ENCODE measurements around the gene NPY. TPM values are rescaled to one million over a fixed set of nuclear protein-coding genes. Genes with fewer than 3 reads are reported as not detected.

Gene NPY
- total RNA-seq, 1 donor from 2014 or later = 0.57 TPM

DNA sequence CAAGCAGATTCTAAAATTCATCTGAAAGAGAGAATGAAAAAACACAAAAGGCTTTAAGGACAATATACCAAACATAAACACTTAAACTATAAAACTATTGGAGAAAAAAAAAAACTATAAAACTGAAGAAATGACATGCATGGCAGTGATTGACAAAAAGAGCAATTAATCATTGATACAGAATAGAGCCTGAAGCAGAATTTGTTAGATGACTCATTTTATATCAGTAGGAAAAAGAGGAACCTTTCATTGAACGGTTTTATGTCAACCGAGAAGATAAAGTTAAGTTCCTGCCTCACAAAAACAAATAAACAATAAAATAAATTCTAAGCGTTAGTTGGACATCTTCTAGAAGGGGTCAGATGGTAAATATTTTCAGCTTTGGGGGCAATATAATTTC, 23.3 kb downstream of the NPY start:
- no peaks in the 10 kb centered on the region for H3K4me1 ChIP-seq (ENCODE audit: insufficient read depth, low read length)
- TF ChIP-seq EZH2 (IDR thresholded peaks at IDR 0.05; ENCODE audit: insufficient read depth, low read length) = no peak
- no peak for FAIRE-seq

DNA sequence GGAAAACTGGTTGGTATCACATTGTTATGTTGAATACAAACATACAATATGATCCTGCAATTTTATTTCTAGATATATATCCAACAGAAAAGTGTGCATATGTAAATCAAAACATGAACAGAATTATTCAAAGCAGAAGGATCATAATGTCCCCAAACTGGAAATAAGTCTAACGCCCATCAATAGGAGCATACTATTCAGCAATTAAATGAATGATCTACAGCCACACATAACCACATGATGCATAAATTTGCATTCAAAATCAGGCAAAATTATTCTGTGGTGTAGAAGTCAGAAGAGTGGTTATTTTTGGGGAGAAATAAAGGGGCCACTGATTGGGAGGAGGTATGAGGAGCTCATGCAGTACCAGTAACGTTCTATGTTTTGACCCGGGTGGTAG, 28.6 kb downstream of the NPY start:
- no peak for TF ChIP-seq EZH2 (IDR thresholded peaks at IDR 0.05; ENCODE audit: insufficient read depth, low read length)
- Histone ChIP-seq H3K36me3 (ENCODE audit: insufficient read depth, low read length) (no peaks in the 10 kb centered on the region), H3K4me3 (ENCODE audit: insufficient read depth, low read depth, low read length) (no peak overlapping the region), H3K79me2 (ENCODE audit: insufficient read depth, low read length) (no peaks in the 10 kb centered on the region), H4K20me1 (ENCODE audit: insufficient read depth, low read length) (no peaks in the 10 kb centered on the region), H3K9me3 (ENCODE audit: insufficient read depth, low read depth, low read length) (no peaks in the 10 kb centered on the region), H3K27ac (ENCODE audit: low read depth, low read length) (no peak overlapping the region), H3K4me1 (ENCODE audit: insufficient read depth, low read length) (no peaks in the 10 kb centered on the region), H2AFZ (ENCODE audit: low read depth, low read length) (no peak overlapping the region), H3K4me2 (ENCODE audit: low read length) (no peak overlapping the region), H3K9ac (ENCODE audit: low read length) (no peak overlapping the region), H3K27me3 (ENCODE audit: insufficient read depth, low read length) (no peaks in the 10 kb centered on the region)
- Mint-ChIP-seq H3K4me3 (ENCODE audit: unreplicated experiment) (no peak overlapping the region), H3K36me3 (ENCODE audit: low read depth, unreplicated experiment) (no peaks in the 10 kb centered on the region), H3K4me1 (ENCODE audit: low read depth, unreplicated experiment) (no peaks in the 10 kb centered on the region), H3K27me3 (ENCODE audit: low read depth, unreplicated experiment) (peaks cover 8% of the 10 kb centered on the region), H3K27ac (ENCODE audit: unreplicated experiment) (no peak overlapping the region), H3K9me3 (ENCODE audit: unreplicated experiment) (no peaks in the 10 kb centered on the region)
- DNase-seq (ENCODE audit: low read depth) (no peak), FAIRE-seq (no peak)

More for the DNA sequence above, 23.3 kb downstream of the NPY start:
- Histone ChIP-seq H2AFZ (ENCODE audit: low read depth, low read length) (no peak overlapping the region), H3K27ac (ENCODE audit: low read depth, low read length) (no peak overlapping the region), H3K27me3 (ENCODE audit: insufficient read depth, low read length) (no peaks in the 10 kb centered on the region), H4K20me1 (ENCODE audit: insufficient read depth, low read length) (no peaks in the 10 kb centered on the region), H3K9me3 (ENCODE audit: insufficient read depth, low read depth, low read length) (no peaks in the 10 kb centered on the region), H3K4me3 (ENCODE audit: insufficient read depth, low read depth, low read length) (no peak overlapping the region), H3K9ac (ENCODE audit: low read length) (no peak overlapping the region), H3K79me2 (ENCODE audit: insufficient read depth, low read length) (no peaks in the 10 kb centered on the region), H3K4me2 (ENCODE audit: low read length) (no peak overlapping the region), H3K36me3 (ENCODE audit: insufficient read depth, low read length) (no peaks in the 10 kb centered on the region)
- Mint-ChIP-seq H3K9me3 (ENCODE audit: unreplicated experiment) (no peaks in the 10 kb centered on the region), H3K4me3 (ENCODE audit: unreplicated experiment) (no peak overlapping the region), H3K4me1 (ENCODE audit: low read depth, unreplicated experiment) (no peaks in the 10 kb centered on the region), H3K27me3 (ENCODE audit: low read depth, unreplicated experiment) (peaks cover 2% of the 10 kb centered on the region), H3K36me3 (ENCODE audit: low read depth, unreplicated experiment) (no peaks in the 10 kb centered on the region), H3K27ac (ENCODE audit: unreplicated experiment) (no peak overlapping the region)
- no peak for DNase-seq (ENCODE audit: low read depth)

DNA sequence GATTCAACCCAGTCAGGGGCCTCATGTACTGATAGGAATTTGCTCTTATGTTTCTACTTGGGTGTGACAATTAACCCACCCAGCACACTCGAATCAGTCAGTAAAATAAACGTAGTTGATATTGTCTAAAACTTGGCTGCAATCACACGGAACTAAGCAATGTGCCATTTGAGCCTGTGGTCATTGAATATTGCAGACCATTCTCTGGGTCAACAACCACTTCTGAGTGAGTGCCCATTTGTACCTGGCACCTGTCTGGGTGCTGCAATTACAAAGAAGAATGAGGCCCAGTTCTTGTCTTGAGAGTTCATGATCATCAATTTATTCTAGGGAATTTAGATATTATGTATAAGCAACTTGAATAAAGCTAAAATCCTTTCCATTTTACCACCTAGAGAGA, 29.8 kb downstream of the NPY start:
- Histone ChIP-seq H3K9ac (ENCODE audit: low read length) (no peak overlapping the region), H3K4me3 (ENCODE audit: insufficient read depth, low read depth, low read length) (no peak overlapping the region), H3K79me2 (ENCODE audit: insufficient read depth, low read length) (no peaks in the 10 kb centered on the region), H3K4me2 (ENCODE audit: low read length) (no peak overlapping the region), H3K27ac (ENCODE audit: low read depth, low read length) (no peak overlapping the region), H3K27me3 (ENCODE audit: insufficient read depth, low read length) (no peaks in the 10 kb centered on the region), H3K9me3 (ENCODE audit: insufficient read depth, low read depth, low read length) (no peaks in the 10 kb centered on the region), H3K4me1 (ENCODE audit: insufficient read depth, low read length) (no peaks in the 10 kb centered on the region), H3K36me3 (ENCODE audit: insufficient read depth, low read length) (no peaks in the 10 kb centered on the region), H2AFZ (ENCODE audit: low read depth, low read length) (no peak overlapping the region), H4K20me1 (ENCODE audit: insufficient read depth, low read length) (no peaks in the 10 kb centered on the region)
- Mint-ChIP-seq H3K36me3 (ENCODE audit: low read depth, unreplicated experiment) (no peaks in the 10 kb centered on the region), H3K27ac (ENCODE audit: unreplicated experiment) (no peak overlapping the region), H3K9me3 (ENCODE audit: unreplicated experiment) (no peaks in the 10 kb centered on the region), H3K4me1 (ENCODE audit: low read depth, unreplicated experiment) (no peaks in the 10 kb centered on the region), H3K27me3 (ENCODE audit: low read depth, unreplicated experiment) (peaks cover 10% of the 10 kb centered on the region), H3K4me3 (ENCODE audit: unreplicated experiment) (no peak overlapping the region)
- TF ChIP-seq CTCF (IDR thresholded peaks at IDR 0.05; ENCODE audit: insufficient read depth, low read depth, low read length) (no peak), EZH2 (IDR thresholded peaks at IDR 0.05; ENCODE audit: insufficient read depth, low read length) (no peak)
- DNase-seq (ENCODE audit: low read depth) (no peak), FAIRE-seq (no peak)

Data from astrocyte (in vitro differentiated cells and primary cell).